Rectal smooth muscle tissue (tissue), 1 donor: ENCODE data around the gene KANK4.

ENCODE experiments used
- H3K27ac ChIP-seq: one replicate; pipeline ENCODE4 v1.7.0; 2013; ENCODE audit warnings: low read depth, low read length, inconsistent platforms
- H3K27me3 ChIP-seq: one replicate; pipeline ENCODE4 v1.7.0; 2013; ENCODE audit warnings: low read length; ENCODE audit not compliant: control insufficient read depth, insufficient read depth
- H3K36me3 ChIP-seq: one replicate; pipeline ENCODE4 v1.7.0; 2013; ENCODE audit warnings: low read length; ENCODE audit not compliant: control insufficient read depth, insufficient read depth
- H3K4me1 ChIP-seq: one replicate; pipeline ENCODE4 v1.7.0; 2013; ENCODE audit warnings: low read length; ENCODE audit not compliant: control insufficient read depth, insufficient read depth
- H3K4me3 ChIP-seq: one replicate; pipeline ENCODE4 v1.7.0; 2013; ENCODE audit warnings: low read length
- H3K9ac ChIP-seq: one replicate; pipeline ENCODE4 v1.7.0; 2013; ENCODE audit warnings: low read length

KANK4 gene

GRCh38 chr1:62273953-62274352 lies 45.3 kb downstream of the KANK4 start:
- Histone ChIP-seq H3K36me3 (no peaks in the 10 kb centered on the region), H3K4me3 (no peak overlapping the region), H3K9ac (no peak overlapping the region), H3K27me3 (no peaks in the 10 kb centered on the region), H3K27ac (no peak overlapping the region), H3K4me1 (no peaks in the 10 kb centered on the region)

GRCh38 chr1:62271948-62272728 lies 47.1 kb downstream of the KANK4 start:
- no peak overlapping the region for H3K9ac ChIP-seq
- no peak overlapping the region for H3K27ac ChIP-seq
- H3K4me3 ChIP-seq: no peak overlapping the region
- H3K4me1 ChIP-seq: no peaks in the 10 kb centered on the region
- no peaks in the 10 kb centered on the region for H3K36me3 ChIP-seq
- H3K27me3 ChIP-seq: no peaks in the 10 kb centered on the region

DNA sequence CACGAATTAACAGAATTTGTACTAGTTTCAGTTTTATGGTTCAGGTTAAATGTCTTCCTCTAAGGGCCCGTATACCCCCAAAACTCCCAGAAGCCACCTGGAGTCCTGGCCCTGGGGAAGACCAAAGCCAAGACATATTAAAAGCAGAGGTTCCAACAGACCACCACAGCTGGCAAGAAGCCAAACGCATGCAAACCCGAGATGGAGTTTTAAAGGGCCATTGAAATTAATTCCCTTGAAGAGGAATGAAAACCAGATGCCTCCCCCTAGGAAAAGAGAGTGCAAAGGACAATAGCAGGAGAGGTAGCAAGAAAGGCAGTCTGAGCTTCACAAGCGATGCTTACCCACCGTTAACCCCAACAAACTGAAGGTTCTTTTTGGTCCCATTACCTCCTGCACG lies 48.1 kb downstream of the KANK4 start:
- Histone ChIP-seq H3K4me3 (no peak overlapping the region), H3K9ac (no peak overlapping the region), H3K27ac (no peak overlapping the region), H3K27me3 (no peaks in the 10 kb centered on the region), H3K4me1 (no peaks in the 10 kb centered on the region), H3K36me3 (no peaks in the 10 kb centered on the region)

GRCh38 chr1:62269851-62270495 lies 49.3 kb downstream of the KANK4 start:
- Histone ChIP-seq H3K36me3 (no peaks in the 10 kb centered on the region), H3K27ac (no peak overlapping the region), H3K4me1 (no peaks in the 10 kb centered on the region), H3K9ac (no peak overlapping the region), H3K4me3 (no peak overlapping the region), H3K27me3 (no peaks in the 10 kb centered on the region)

GRCh38 chr1:62269439-62269838 lies 49.8 kb downstream of the KANK4 start:
- H3K4me1 ChIP-seq: no peaks in the 10 kb centered on the region
- H3K36me3 ChIP-seq: no peaks in the 10 kb centered on the region
- no peak overlapping the region for H3K9ac ChIP-seq
- H3K27ac ChIP-seq: no peak overlapping the region
- H3K4me3 ChIP-seq: no peak overlapping the region
- no peaks in the 10 kb centered on the region for H3K27me3 ChIP-seq

DNA sequence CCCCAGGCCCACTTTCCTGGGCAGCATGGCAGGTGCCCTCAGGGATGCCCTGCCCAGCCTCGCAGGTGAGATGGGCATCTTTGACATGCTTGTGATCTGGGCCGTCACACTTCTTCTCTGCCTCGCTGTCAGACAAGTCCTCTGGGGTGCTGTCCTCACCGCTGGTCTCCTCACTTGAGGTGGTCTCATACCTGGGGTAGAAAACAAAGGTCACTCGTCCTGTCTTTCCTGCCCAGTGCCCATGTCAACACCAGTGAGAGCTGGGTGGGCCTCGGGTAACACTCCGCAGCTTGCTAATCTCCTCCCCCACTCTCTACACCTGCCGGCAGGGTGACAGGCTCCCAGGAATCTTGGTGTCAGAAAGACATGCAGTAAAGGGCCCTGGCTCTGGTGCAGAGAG lies 50.9 kb downstream of the KANK4 start:
- H3K27ac ChIP-seq: no peak overlapping the region
- H3K27me3 ChIP-seq: no peaks in the 10 kb centered on the region
- no peak overlapping the region for H3K4me3 ChIP-seq
- H3K4me1 ChIP-seq: no peaks in the 10 kb centered on the region
- H3K36me3 ChIP-seq: no peaks in the 10 kb centered on the region
- H3K9ac ChIP-seq: no peak overlapping the region

DNA sequence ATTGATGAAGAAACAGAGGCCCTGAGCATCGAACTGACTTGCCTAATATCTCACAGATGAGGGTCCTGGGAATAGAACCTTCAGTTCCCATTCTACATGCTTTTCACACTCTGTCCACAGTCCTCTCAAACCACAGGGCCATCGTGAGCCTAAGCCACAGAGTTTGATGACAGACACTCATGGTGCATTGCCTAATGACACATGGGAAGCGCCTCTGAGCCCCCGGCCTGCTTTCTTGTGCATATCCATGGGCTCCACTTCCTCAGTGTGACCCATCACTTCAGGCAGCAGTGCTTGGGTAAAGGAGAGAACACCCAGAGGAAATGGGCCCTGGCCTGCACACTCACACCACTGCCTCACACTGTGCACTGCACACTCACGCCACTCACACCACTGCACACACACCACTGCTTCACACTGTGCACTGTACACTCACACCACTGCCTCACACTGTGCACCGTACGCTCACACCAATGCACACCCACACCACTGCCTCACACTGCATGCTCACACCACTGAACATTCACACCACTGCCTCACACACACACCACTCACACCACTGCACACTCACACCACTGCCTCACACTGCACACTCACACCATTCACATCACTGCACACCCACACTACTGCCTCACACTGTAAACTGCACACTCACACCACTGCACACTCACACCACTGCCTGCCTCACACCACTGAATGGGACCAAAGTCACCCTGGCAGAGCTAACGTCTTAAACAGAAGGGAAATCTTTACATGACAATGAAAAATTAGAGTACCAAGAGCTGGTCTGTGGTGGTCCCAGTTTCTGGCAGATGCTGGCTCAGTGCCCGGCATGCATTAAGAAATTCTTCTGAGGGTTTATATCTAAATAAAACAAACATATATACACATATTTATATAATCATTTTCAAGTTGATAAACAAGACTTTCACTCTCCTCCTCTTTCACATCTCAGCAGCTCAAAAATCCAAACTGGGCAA lies 53.0 kb downstream of the KANK4 start:
- no peaks in the 10 kb centered on the region for H3K27me3 ChIP-seq
- no peaks in the 10 kb centered on the region for H3K4me1 ChIP-seq
- H3K9ac ChIP-seq: no peak overlapping the region
- H3K4me3 ChIP-seq: no peak overlapping the region
- H3K36me3 ChIP-seq: no peaks in the 10 kb centered on the region
- no peak overlapping the region for H3K27ac ChIP-seq

DNA sequence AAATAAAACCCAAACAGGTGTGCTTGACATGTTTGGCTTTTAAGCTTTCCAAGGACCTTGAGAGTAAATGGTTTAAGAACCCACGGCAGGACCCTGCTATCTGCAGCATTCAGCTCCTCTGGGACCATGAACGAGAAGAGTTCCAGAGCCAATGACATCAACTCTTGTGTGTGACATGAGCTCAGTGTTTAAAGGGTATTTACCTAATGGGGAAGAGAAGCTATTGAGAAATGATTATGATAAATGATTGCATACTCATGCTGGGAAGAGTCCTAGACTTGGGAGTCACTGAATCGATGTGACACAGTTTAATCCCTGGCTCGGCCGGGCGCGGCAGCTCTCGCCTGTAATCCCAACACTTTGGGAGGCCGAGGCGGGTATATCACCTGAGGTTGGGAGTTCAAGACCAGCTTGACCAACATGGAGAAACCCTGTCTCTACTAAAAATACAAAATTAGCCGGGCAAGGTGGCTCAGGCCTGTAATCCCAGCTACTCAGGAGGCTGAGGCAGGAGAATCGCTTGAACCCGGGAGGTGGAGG lies 55.4 kb downstream of the KANK4 start:
- Histone ChIP-seq H3K4me1 (no peaks in the 10 kb centered on the region), H3K27ac (no peak overlapping the region), H3K9ac (no peak overlapping the region), H3K4me3 (no peak overlapping the region), H3K27me3 (no peaks in the 10 kb centered on the region), H3K36me3 (no peaks in the 10 kb centered on the region)

DNA sequence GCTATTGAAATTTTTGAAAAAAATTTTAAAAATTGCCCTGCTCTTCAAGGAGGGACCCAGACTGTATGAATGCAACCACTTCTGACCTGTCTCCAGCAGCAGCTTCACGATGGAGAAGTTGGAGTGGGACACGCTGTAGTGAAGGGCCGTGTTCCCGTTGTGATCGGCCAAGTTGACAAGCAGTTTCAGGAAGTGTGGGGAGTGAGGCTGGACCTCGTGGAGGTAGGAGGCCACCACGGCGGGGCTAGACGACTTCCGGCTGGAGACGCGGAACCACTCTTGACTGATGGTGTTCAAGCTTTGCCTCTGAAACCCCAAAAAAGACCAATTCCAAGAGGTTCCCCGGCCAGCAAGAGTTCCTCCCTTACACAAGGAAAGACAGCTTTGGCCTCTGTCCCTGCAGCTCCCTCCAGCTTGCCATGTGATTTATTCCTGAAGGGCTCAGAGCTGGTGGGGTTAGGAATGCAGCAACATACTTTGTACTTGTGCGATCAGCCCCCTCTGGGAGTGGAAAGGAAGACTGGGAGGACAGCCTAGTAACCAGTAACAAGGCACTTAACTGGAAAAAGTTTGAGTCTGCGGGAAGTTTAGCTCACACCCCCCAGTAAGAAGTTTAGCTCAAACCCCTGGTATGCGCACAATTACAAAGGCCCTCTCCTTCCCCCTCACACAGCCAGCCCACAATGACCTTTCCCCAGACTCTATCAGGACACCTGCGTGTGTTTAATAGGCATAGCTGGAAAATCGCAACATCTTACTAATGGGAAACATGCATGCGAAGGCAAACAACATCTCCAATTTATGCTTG lies 56.0 kb downstream of the KANK4 start:
- H3K27me3 ChIP-seq: no peaks in the 10 kb centered on the region
- H3K4me1 ChIP-seq: no peaks in the 10 kb centered on the region
- no peaks in the 10 kb centered on the region for H3K36me3 ChIP-seq
- no peak overlapping the region for H3K4me3 ChIP-seq
- no peak overlapping the region for H3K9ac ChIP-seq
- H3K27ac ChIP-seq: no peak overlapping the region

DNA sequence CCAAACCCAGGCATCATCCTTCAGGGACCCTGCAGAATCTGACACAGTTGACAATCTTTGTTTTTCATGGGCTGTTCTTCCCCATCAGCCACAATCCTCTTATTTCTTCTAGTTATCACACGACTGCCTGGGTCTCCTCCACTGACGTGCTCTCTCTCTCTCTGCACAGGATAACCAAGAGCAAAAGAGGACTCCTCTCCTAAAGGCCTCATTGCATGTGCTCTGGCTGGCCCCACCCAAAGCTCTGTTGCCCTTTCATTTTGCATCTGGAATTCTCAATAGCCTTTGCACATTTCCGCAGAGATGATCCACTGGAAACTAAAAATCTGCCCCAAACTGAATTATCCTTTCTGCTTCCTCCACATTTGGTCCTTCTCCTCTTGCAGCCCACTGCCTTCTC lies 58.5 kb downstream of the KANK4 start:
- H3K27me3 ChIP-seq: no peaks in the 10 kb centered on the region
- no peak overlapping the region for H3K27ac ChIP-seq

DNA sequence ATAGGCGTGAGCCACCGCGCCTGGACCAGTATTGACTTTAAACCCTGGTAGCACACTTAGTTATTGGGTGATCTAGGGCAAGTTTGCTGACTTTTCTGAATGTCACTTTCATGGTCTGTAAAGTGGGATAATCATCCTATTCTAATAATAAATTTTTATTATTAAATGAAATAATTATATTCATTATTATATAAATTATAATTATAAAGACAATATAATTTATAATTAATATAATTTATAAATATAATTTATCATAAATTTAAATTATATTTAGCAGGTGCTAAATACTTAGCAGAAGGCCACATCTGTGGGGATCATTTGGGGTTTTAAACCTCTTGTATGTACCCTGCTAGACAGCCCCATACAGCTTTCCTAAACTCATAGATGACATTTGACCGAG lies 59.7 kb downstream of the KANK4 start:
- H3K27ac ChIP-seq: no peak overlapping the region
- no peak overlapping the region for H3K4me3 ChIP-seq
- no peaks in the 10 kb centered on the region for H3K4me1 ChIP-seq
- H3K36me3 ChIP-seq: no peaks in the 10 kb centered on the region
- no peak overlapping the region for H3K9ac ChIP-seq
- H3K27me3 ChIP-seq: no peaks in the 10 kb centered on the region

More for the DNA sequence above, 58.5 kb downstream of the KANK4 start:
- Histone ChIP-seq H3K4me1 (no peaks in the 10 kb centered on the region), H3K4me3 (no peak overlapping the region), H3K9ac (no peak overlapping the region), H3K36me3 (no peaks in the 10 kb centered on the region)
